Stomach smooth muscle (tissue), 2 donors: ENCODE measurements around the gene SLC1A7.

ENCODE experiments used
- H3K27ac ChIP-seq: one replicate; pipeline ENCODE4 v1.7.0; 2013; ENCODE audit warnings: mild to moderate bottlenecking, low read length, inconsistent platforms
- H3K27me3 ChIP-seq, 2 donors: one replicate each; pipeline ENCODE4 v1.7.0; 2013; ENCODE audit warnings: low read length in 2 of 2; ENCODE audit not compliant: insufficient read depth in 2 of 2, control insufficient read depth in 1 of 2
- H3K36me3 ChIP-seq, 2 donors: one replicate each; pipeline ENCODE4 v1.7.0; 2013; ENCODE audit warnings: low read length in 2 of 2; ENCODE audit not compliant: control insufficient read depth in 2 of 2, insufficient read depth in 2 of 2
- H3K4me1 ChIP-seq: one replicate; pipeline ENCODE4 v1.7.0; 2013; ENCODE audit warnings: low read length; ENCODE audit not compliant: control insufficient read depth, insufficient read depth
- H3K4me3 ChIP-seq, 2 donors: one replicate each; pipeline ENCODE4 v1.7.0; 2013; ENCODE audit warnings: low read length in 2 of 2
- H3K9ac ChIP-seq, 2 donors: one replicate each; pipeline ENCODE4 v1.7.0; 2013; ENCODE audit warnings: low read length in 2 of 2, mild to moderate bottlenecking in 1 of 2
- H3K9me3 ChIP-seq, 2 donors: one replicate each; pipeline ENCODE4 v1.7.0; 2013; ENCODE audit warnings: low read length in 2 of 2; ENCODE audit not compliant: control insufficient read depth in 2 of 2
- donor health status: healthy.
- donor health status: Pancreatic carcinoma.

The SLC1A7 gene

DNA sequence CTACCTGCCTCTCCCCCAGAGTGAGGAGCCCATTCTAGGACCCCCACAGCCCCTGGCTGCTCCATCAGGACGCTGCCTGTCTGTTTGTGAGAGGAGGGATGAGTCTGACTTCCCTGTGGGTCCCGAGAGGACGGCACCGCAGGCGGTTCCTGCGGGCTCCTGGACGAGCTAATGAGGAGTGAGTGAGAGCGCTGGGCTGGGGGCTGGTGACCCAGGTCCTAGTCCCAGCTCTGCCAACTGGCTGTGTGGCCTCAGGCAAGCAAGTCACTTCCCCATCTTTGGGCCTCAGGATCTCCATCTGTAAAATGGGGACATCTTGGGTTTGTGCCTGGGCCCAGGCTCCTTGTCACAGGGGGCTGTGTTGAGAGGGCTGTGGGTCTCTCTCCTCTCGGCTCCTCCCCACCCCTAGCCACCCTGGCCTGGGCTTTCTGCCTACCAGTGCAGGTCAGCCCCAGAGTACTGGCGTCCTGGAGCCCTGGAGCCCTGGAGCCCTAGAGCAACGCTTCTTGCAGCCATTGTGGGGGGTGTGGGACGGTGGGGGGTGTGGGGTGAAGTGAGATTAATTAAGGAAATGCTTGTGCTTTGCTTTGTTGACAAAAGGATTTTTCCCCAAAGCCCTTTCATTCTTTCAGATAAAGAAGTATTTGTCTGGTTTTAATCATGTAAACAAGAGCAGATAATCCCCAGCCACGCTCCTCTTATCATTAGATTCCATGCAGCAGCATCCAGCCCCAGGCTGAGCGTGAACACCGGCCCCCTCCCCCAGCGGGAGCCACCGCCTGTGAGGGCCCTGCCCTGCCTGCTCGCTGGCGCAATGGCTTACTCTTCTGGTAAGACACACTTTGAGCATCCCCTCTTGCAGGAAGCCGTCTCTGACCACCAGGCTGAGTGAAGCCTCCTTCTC, 26.8 kb downstream of the SLC1A7 start:
- Histone ChIP-seq H3K27me3 (no peaks in the 10 kb centered on the region), H3K36me3 (no peaks in the 10 kb centered on the region), H3K4me1 (peaks cover 28% of the 10 kb centered on the region), H3K4me3 (no peak overlapping the region), H3K9ac (no peak overlapping the region), H3K27ac (no peak overlapping the region), H3K9me3 (peaks cover 3 to 6% of the 10 kb centered on the region in 2 donors)

DNA sequence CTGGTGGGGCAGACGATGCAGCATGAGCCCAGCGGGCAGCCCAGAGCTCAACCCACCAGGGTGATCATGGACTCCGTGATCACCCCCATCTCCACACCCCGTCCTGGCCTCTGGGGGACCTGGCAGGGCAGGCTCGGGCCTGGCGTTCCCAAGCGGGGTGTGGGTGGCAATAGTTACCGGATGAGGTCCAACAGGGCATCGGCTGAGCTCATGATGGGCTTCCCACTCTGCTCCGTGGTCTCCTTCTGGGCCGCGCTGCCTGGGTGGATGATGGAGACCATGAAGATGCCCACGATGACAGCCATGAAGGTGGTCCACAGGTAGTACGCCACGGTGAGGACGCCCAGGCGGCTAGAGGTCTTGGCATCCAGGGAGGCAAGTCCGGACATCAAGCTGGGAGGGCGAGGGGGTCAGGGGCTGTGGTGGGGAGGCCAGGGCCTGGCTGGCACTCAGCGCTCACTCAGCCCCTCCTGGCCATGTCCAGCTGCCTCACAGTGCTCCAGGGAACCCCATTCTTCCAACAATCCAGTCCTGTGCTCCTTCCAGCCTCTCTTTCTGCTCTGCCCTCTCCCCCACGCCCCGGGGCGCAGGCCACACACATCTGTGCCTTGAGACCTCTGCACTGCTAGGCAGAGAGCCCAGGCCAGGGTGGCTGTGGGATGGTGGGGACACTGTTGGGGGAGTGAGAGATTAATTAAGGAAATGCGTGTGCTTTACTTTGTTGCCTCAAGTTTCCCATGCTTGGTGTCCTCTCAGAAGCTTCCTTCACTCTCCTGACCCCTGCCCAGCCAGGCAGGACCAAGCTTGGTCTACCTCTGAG, 27.6 kb downstream of the SLC1A7 start:
- Histone ChIP-seq H3K4me3 (no peak overlapping the region), H3K27me3 (no peaks in the 10 kb centered on the region), H3K9ac (no peak overlapping the region), H3K4me1 (peaks cover 33% of the 10 kb centered on the region), H3K27ac (no peak overlapping the region), H3K36me3 (no peaks in the 10 kb centered on the region), H3K9me3 (peaks cover 3 to 6% of the 10 kb centered on the region in 2 donors)

DNA sequence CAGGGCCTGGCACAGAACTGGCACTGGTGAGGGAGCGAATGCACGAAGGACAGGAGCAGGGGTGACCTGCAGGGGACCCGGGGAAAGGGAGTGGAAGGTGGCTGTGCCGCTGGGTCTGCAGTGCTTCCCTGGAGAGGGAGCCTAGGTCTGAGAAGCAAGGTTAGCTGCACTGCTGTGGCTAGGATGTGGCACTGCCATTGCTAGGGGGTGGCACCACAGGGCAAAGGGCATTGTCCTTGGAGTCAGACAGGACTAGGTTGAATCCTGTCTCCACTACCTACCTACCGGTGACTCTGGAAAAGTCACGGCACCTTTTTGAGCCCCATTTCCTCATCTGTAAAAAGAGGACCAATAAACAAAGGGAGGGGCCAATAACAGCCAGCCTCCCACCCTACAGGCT, 28.3 kb downstream of the SLC1A7 start:
- H3K27me3 ChIP-seq: no peaks in the 10 kb centered on the region
- no peak overlapping the region for H3K4me3 ChIP-seq
- no peak overlapping the region for H3K9ac ChIP-seq
- H3K9me3 ChIP-seq: peaks cover 3 to 6% of the 10 kb centered on the region in 2 donors
- no peak overlapping the region for H3K27ac ChIP-seq
- H3K4me1 ChIP-seq: peaks cover 39% of the 10 kb centered on the region
- no peaks in the 10 kb centered on the region for H3K36me3 ChIP-seq

DNA sequence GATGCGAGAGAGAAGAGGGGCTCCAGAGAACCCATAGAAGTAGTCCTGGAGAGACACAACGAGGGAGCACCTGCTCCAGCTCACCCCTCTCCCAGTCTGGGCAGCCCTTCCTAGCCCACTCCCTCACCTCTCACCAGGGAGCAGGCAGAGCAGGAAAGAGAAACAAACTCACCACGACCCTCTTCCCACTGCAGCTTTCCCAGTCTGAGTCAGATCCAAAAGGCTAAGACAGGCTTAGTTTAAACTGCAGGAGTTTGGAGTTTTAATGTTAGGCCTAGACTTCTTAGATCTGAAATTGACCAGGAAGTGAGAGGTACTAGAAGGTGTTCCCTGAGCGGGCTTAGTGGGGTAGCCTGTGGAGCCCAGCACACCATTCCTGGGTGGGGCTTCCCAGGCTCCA, 29.6 kb downstream of the SLC1A7 start:
- no peak overlapping the region for H3K27ac ChIP-seq
- H3K27me3 ChIP-seq: no peaks in the 10 kb centered on the region
- H3K36me3 ChIP-seq: no peaks in the 10 kb centered on the region

DNA sequence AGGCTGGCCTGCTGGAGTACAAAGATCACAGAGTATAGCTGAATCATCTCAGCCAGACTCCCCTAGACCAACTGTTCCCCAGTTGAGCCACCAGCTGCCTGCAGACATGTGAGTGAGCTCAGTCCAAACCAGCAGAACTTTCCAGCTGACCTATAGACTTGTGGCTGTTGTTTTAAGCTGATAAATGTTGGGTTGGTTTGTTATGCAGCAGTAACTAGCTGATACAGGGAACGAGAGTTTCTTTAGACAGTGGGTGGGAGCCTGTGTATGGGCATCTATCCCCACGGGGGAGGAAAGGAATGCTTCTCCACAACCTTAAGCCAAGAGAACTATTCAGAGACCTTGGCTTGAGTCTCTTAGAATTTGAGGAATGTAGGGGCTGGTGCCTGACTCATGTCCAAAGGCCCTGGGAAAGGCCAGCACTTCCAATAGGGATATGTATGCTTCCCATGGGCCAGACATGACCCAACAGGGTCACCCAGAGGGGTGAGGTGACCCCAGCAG, 30.1 kb downstream of the SLC1A7 start:
- Histone ChIP-seq H3K4me1 (peaks cover 50% of the 10 kb centered on the region), H3K9ac (no peak overlapping the region), H3K27me3 (no peaks in the 10 kb centered on the region), H3K4me3 (peak overlapping the region in 1 of 2 donors; percentile 8), H3K9me3 (peaks cover 3 to 6% of the 10 kb centered on the region in 2 donors), H3K27ac (peak overlapping the region; percentile 1), H3K36me3 (no peaks in the 10 kb centered on the region)

More for the DNA sequence above, 29.6 kb downstream of the SLC1A7 start:
- Histone ChIP-seq H3K9ac (no peak overlapping the region), H3K9me3 (peaks cover 3 to 6% of the 10 kb centered on the region in 2 donors), H3K4me3 (no peak overlapping the region), H3K4me1 (peaks cover 46% of the 10 kb centered on the region)

DNA sequence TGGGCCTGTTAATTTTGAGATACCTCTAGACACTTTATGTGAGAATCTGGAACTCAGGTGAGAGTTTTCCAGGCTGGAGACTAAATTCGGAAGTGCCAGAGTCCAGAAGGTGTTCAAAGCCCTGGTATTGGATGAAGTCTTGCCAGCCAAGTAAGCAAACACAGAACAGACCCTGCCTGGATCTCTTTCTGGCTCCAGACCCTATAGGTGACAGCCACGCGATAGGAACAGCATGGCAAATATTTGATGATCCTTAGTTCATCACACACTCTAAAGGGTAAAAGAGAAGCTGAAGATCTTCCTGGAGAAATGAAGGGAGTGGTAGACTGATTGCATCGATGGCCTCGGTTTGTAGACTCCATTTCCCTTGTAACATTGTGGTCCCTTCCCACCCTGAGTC, 30.7 kb downstream of the SLC1A7 start:
- Histone ChIP-seq H3K4me1 (peaks cover 50% of the 10 kb centered on the region), H3K9ac (no peak overlapping the region), H3K27ac (peak overlapping the region; percentile 1), H3K9me3 (peaks cover 3 to 6% of the 10 kb centered on the region in 2 donors), H3K4me3 (peak overlapping the region in 1 of 2 donors; percentile 8), H3K36me3 (no peaks in the 10 kb centered on the region), H3K27me3 (no peaks in the 10 kb centered on the region)

DNA sequence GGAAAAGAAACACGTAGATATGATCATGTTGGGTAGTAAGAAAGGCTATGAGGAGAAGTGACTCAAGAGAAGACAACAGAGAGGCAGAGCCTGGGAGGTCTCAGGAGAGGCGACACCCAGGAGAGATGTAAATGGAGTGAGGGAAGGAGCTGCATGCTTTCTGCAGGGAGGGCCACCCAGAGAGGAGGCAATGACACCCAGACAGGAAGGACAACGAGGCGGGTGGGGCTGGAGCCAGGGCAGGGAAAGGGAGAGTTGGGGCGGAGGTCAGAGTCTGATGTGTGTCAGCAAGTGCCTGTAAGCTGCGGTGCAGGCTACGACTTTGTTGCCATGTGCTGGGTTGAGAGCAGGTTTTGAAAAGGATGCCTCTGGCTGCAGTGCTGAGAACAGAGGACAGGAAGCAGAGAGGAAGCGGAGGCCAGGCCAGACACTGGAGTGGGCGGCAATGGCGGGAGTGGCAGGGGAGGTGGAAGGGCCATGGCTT, 31.3 kb downstream of the SLC1A7 start:
- Histone ChIP-seq H3K9me3 (peaks cover 3 to 6% of the 10 kb centered on the region in 2 donors), H3K4me3 (no peak overlapping the region), H3K36me3 (no peaks in the 10 kb centered on the region), H3K4me1 (peaks cover 50% of the 10 kb centered on the region), H3K27ac (no peak overlapping the region), H3K9ac (no peak overlapping the region), H3K27me3 (no peaks in the 10 kb centered on the region)

DNA sequence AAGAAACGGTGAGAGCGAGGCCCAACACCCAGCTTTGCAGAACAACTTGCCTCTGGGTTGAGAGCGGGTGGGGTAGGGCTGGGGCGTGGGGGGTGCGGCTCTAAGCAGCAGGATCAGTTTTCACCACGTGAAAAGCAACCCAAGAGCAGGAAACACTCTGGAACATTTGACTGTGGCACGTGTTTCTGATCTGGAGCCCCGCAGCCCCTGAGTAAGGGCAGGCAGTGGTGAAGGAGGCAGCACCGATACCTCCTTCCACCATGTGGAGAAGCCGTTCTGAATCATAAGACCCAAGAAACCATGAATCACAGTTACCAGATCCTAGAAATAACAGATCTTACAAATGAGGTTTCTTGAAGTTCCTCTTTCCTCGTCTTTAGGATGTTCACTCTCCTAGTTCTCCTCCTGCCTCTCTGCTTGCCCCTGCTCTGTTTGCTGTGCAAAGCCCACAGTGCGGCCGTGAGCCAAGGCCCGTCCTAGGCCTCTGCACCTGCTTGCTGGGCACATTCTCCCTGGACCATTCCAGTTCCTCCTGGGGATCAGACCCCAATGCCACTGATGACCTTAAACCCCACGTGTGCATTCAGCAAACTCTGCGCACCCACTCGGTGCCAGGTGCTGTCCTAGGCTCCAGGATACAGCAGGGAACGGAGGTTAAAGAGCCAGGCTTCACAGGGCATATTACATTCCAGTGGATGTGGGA, 31.9 kb downstream of the SLC1A7 start:
- H3K27ac ChIP-seq: no peak overlapping the region
- peaks cover 49% of the 10 kb centered on the region for H3K4me1 ChIP-seq
- no peaks in the 10 kb centered on the region for H3K27me3 ChIP-seq
- H3K36me3 ChIP-seq: no peaks in the 10 kb centered on the region
- no peak overlapping the region for H3K4me3 ChIP-seq
- peaks cover 3 to 6% of the 10 kb centered on the region in 2 donors for H3K9me3 ChIP-seq
- H3K9ac ChIP-seq: no peak overlapping the region

DNA sequence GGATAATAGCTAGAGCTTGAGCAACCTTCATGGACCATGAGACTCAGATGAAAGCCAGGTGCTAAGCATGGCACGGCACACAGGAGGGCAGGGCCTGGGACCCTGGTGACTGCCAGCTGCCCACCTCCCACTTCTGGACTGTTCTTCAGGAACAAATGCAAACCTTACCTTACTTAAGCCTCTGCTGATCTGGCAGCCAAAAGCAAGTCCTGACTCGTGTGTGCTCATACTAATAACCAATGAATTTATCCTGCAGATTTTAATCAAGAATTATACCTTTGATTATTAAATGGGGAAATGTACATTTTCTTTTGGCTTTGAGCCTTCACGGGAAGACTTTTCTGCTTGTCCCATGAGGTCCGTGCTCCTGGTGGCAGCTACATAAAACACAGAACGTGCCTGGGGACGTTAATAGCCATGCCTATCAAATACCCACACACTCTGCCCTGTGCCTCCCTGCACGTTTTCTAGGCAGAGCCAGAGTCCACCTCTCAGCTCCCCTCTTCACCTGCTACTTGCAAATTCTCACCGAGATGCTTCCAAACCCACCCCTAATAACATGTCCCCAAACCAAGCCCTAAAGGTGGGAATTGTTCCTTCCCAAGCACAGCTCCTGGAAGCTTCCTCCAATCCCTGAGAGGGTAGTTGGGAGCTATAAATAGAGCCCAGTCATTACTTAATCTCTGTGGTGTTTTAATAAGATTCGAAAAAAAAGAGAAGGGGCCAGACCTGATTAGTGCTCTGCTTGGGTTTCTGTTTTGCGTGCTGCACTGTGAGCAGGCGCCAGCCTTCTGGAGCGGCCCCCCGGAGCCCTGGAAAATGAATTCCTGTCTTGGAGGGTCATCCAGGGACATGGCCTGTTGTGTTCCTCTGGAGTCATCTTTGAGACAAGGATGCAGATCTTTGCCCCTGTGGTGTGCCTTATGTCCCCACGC, 33.5 kb downstream of the SLC1A7 start:
- no peaks in the 10 kb centered on the region for H3K27me3 ChIP-seq
- H3K4me3 ChIP-seq: peak overlapping the region in 1 of 2 donors; percentile 44
- peak overlapping the region; percentile 31 for H3K27ac ChIP-seq
- H3K9me3 ChIP-seq: peaks cover 3 to 6% of the 10 kb centered on the region in 2 donors
- no peaks in the 10 kb centered on the region for H3K36me3 ChIP-seq
- no peak overlapping the region for H3K9ac ChIP-seq
- peaks cover 58% of the 10 kb centered on the region for H3K4me1 ChIP-seq
